ENCODE data around the gene MFF.

DNA sequence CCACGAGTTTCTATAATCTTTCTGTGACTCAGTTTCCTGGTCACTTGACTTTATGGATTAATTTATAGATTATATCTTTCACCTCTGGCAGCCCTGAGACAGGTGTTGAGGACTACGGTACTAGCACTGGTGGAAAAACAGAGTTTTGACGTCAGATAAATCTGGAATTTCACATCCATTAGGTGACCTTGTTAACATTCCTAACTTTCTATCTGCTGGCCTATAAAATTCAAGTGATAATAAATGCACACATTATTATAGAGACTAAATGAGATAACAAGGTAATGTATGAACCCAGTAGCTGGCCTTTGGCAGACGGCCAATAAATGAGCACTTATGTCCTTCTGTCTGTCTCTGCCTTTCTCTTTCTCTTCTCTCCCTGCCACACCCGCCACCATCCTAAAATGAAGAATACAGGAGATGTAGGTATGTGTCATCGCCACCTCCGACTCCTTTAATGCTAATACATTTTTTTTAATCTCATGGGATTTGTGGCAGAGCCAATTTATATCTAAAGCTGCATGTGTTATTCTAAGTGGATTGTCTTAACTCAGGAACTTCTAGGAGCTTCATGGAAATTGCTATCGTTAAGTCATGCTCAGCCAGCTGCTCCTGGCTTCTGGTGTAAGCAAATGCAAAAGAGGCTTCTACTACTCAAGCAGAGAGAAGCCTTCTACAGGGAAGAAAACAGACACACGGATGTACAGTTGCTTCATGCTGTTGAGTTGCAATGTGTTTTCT lies 51.8 kb downstream of the MFF start:
- TF ChIP-seq, protein P1, sequence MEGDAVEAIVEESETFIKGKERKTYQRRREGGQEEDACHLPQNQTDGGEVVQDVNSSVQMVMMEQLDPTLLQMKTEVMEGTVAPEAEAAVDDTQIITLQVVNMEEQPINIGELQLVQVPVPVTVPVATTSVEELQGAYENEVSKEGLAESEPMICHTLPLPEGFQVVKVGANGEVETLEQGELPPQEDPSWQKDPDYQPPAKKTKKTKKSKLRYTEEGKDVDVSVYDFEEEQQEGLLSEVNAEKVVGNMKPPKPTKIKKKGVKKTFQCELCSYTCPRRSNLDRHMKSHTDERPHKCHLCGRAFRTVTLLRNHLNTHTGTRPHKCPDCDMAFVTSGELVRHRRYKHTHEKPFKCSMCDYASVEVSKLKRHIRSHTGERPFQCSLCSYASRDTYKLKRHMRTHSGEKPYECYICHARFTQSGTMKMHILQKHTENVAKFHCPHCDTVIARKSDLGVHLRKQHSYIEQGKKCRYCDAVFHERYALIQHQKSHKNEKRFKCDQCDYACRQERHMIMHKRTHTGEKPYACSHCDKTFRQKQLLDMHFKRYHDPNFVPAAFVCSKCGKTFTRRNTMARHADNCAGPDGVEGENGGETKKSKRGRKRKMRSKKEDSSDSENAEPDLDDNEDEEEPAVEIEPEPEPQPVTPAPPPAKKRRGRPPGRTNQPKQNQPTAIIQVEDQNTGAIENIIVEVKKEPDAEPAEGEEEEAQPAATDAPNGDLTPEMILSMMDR (conservative IDR thresholded peaks at IDR 0.05) = no peak
- no peak for TF ChIP-seq ZFX (IDR thresholded peaks at IDR 0.05)
